Measurements from ENCODE around the gene OR2AT4.
A peak's percentile ranks its signal among the peaks of the same experiment; 100 is the strongest.
"Not testable (repeated sequence)": the region's sequence is repeated elsewhere in the genome, so short reads cannot be mapped to it uniquely, and the experiment has no call there.

The OR2AT4 gene

DNA sequence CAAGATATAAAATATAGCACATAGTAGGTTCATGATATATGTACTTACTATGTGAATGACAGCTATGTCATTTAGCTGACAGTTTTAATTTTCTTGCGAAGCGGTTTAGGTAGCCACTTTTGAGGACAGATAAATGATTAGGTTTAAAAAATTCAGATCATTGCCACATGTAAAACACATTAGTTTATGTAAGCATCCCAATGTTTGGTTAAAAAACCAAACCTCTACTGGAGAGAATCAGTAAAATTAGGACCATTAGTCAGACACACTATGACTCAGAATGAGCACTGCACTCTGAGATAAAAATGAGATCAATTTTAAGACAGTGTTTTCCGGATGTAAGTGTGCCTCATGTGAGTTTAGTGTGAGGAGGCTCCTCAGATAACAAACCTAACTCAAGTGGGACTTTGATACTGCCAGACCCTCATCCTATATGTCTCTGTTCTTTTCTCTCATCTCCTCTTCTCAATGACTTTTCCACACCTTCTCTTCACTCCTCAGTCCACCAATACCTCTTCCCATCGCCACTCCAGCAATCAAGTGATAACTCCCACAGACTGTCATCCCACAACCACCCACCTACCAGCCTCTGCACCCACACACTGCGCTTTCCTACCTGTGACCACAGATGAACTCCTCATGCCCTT lies 6.8 kb upstream of the OR2AT4 start:
- peak; percentile 78 for DNase-seq (ENCODE audit: low read depth)

DNA sequence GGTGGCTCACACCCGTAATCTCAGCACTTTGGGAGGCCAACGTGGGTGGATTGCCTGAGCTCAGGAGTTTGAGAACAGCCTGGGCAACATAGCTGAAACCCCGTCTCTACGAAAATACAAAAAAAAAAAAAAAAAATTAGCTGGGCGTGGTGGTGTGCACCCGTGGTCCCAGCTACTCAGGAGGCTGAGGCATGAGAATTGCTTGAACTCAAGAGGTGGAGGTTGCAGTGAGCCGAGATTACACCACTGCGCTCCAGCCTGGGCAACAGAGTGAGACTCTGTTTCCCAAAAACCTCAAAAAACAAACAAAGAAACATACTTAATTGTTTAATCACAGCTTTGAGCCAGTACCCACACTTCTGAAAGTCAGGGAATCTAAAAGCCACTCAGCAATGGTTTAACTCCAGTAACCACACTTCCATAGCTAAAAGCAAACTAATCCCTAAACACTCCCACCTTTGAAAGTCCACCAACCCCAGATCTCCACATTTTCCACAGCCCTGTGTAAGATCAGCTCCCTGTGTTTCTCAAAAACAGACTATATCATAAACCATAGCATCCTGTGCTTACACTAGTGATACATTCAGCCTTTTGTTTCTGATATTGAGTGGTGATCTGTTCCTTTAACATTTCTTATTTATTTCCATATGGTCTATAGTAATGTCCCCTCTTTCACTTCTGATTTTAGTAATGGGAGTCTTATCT lies 4.9 kb upstream of the OR2AT4 start:
- DNase-seq (ENCODE audit: low read depth), result no peak

DNA sequence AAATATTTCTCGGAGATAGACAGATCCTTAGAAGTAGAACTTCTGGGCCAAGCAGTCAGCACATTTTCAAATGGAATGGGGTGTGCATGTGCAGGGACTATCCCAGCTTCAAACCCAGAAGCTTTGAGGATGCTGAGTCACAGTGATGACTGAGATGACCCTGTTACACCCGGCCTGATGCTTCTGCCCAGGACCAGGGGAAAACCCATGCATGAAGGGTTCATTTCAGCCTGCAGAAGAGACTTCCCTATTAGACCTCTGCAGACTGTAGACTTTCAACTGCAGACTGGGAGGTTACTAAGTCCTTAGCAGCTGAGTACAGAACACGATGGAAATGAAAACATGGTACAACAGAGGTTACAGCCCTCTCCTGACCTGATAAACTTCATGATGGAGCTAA lies 3.6 kb upstream of the OR2AT4 start:
- peak; percentile 75 for DNase-seq (ENCODE audit: low read depth)

DNA sequence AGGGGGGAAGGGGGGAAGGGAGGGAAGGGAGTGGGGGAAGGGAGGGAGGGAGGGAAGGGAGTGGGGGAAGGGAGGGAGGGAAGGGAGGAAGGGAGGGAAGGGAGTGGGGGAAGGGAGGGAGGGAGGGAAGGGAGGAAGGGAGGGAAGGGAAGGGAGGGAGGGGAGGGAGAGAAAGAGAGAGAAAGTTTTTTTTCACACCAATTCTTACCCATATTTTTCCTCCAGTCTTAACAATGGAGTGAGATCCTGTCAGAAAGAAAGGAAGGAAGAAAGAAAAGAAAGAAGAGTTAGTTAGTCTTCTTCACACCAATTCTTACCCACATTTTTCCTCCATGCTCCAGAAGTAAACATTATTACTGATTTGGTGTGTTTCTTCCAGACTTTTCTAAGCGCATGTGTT lies 3.0 kb upstream of the OR2AT4 start:
- no peak for DNase-seq (ENCODE audit: low read depth)

DNA sequence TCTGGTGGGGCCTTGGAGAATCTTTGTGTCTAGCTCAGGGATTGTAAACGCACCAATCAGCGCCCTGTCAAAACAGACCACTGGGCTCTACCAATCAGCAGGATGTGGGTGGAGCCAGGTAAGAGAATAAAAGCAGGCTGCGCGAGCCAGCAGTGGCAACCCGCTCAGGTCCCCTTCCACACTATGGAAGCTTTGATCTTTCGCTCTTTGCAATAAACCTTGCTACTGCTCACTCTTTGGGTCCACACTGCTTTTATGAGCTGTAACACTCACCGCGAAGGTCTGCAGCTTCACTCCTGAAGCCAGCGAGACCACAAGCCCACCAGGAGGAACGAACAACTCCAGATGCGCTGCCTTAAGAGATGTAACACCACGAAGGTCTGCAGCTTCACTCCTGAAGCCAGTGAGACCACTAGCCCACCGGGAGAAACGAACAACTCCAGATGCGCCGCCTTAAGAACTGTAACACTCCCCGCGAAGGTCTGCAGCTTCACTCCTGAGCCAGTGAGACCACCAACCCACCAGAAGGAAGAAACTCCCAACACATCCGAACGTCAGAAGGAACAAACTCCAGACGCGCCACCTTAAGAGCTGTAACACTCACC lies 2.3 kb upstream of the OR2AT4 start:
- not testable (repeated sequence) for DNase-seq (ENCODE audit: low read depth)

DNA sequence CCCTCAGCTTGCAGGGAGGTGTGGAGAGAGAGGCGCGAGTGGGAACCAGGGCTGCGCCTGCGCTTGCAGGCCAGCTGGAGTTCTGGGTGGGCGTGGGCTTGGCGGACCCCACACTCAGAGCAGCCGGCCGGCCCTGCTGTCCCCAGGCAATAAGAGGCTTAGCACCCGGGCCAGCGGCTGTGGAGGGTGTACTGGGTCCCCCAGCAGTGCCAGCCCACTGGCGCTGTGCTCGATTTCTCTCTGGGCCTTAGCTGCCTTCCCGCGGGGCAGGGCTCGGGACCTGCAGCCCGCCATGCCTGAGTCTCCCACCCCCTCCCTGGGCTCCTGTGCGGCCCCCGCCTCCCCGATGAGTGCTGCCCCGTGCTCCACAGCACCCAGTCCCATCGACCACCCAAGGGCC lies 1.5 kb upstream of the OR2AT4 start:
- not testable (repeated sequence) for DNase-seq (ENCODE audit: low read depth)

DNA sequence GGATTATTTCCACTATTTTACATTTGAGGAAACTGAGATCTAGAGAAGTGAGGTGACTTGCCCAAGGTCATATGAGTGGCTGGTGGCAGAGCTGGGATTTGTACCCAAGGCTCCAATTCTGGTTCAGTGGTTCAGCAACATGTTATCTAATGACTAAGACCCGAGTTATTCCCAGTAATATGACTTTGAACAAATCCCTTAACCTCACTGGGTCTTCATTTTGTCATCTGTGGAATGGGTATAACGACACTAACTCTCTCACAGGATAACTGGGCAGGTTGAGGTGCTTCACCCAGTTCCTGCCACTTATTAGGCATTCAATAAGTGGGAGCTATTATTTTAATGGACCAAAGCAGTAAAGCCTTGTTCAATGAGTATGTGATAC lies 489 bp upstream of the OR2AT4 start:
- no peak for DNase-seq (ENCODE audit: low read depth)

DNA sequence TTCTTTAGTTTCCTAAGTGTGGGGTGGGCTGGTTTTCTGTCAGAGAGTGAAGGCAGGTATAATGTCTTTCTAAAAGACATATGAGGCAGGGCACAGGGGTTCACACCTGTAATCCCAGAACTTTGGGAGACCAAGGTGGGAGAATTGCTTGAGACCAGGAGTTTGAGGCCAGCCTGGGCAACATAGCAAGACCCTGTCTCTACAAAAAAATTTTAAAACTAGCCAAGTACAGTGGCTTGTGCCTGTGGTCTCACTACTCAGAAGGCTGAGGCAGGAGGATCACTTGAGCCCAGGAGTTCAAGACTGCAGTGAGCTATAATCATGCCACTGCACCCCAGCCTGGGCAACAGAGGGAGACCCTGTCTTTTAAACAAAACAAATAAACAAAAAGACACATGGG lies 2.3 kb downstream of the OR2AT4 start:
- DNase-seq (ENCODE audit: low read depth), result not testable (repeated sequence)

DNA sequence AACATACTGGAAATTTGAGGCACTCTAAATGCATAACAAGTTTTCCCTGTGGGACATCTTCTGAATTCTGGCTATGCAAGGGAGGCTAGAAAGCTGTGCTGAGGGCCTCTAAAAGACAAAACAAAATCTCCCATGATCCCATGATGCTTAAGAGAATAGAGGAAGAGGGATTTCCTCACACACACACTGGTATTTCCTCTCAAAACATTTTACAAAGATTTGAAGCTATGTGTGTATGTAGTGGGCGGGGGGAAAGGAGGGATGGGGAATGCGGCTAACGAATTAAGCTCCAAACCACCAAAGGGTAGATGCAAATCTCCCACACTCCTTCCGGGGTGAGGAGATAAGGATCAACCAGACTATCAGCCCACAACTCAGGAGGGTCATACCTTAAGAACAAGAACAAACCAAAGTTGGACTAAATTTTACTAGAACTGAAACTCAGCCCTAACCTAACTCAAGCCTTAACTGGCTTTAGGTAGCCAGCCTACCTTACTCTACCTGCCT lies 6.0 kb downstream of the OR2AT4 start:
- no peak for DNase-seq (ENCODE audit: low read depth)

DNA sequence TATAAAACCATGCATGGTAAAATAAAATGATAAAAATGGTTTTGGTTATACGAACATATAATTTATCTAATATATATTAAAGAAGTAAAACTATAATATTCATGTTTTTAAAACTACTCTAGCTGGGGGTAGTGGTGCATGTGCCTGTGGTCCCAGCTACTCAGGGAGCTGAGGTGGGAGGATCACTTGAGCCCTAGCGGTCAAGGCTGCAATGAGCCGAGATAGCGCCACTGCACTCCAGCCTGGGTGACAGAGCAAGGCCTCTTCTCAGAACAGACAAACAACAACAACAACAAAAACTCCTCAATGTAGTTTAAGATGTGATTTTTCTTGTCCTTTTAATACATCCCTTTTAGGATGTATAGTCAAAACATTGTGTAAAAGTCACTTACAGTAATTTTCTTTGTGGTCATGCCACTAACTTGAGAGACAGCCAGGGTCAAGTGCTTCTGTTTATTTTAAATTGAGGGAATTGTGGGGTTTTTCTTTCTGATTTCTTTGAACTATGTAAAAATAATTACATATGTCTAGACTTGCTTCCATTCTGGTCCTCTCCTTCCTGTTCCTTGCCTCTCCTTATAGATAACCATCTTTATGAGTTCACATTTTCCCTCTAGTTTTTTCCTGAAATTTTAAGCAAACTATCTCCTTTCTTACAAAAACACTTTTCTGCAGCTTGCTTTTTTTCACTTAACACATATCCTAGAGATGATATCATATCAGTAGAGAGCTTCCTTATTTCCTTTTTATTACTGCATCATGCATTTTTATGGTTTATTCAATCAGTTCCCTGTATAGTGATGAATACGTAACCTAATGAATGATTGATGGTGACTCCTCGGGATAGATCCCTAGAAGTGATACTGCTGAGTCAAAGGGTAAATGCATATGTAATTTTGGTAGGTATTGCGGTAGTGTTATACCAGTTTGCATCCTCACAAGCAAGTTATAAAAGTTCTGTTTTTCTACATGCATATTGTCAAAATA lies 9.1 kb downstream of the OR2AT4 start:
- DNase-seq (ENCODE audit: low read depth), result peak; percentile 18

DNA sequence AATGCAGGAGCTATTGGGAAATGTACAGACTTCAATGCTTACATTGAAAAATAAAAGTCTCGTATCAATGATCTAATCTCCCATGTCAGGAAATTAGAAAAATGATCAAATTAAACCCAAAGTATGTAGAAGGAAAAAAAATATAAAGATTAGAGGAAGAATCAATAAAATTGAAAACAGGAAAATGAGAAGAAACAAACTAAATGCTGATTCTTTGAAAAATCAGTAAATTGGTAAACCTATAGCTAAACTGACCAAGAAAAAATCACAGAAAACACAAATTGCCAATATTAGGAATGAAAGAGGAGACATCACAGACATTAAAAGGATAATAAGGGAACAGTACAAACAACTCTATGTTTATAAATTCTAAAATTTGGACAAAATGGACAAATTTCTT lies 11.8 kb downstream of the OR2AT4 start:
- no peak for DNase-seq (ENCODE audit: low read depth)

DNA sequence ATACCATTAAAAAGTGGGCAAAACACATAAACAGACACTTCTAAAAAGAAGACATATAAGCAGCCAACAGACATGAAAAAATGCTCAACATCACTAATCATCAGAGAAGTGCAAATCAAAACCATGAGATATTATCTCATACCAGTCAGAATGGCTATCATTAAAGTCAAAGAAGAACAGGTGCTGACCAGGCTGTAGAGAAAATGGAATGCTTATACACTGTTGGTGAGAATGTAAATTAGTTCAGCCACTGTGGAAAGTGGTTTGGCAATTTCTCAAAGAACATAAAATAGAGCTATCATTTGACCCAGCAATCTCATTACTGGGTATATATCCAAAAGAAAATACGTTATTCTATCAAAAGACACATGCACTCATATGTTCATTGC lies 13.5 kb downstream of the OR2AT4 start:
- no peak for DNase-seq (ENCODE audit: low read depth)

DNA sequence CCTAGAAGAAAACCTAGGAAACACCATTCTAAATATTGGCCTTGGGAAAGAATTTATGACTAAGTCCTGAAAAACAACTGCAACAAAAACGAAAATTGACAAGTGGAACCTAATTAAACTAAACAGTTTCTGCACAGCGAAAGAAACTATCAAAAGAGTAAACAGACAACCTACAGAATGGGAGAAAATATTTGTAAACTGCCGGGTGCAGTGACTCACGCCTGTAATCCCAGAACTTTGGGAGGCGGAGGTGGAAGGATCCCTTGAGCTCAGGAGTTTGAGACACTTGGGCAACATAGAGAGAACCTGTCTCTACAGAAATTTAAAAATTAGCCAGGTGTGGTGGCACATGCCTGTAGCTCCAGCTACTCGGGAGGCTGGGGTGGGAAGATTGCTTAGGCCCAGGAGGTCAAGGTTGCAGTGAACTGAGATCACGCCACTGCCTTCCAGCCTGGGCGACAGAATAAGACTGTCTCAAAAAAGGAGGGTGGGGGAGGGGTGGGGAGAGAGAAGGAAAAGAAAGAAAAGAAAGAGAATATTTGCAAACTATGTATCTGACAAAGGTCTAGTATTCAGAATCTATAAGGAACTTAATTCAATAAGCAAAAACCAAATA lies 14.0 kb downstream of the OR2AT4 start:
- DNase-seq (ENCODE audit: low read depth), result no peak

DNA sequence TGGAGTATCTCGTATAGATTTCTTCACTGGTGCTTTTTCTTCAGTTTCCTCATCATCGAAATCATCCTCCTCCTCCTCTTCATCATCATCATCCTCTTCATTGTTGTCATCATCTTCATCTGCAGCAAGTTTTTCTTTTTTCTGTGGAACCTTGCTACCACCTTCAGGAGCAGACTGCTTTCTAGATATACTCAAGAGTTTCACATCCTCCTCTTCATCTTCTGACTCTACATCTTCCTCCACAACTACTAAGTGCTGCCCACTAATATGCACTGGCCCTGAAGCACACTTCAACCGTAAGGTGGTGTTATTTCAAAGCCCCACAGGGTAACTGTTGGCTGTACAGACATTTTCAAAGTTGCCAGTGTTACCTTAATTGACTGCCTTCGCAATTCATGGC lies 17.1 kb downstream of the OR2AT4 start:
- no peak for DNase-seq (ENCODE audit: low read depth)

DNA sequence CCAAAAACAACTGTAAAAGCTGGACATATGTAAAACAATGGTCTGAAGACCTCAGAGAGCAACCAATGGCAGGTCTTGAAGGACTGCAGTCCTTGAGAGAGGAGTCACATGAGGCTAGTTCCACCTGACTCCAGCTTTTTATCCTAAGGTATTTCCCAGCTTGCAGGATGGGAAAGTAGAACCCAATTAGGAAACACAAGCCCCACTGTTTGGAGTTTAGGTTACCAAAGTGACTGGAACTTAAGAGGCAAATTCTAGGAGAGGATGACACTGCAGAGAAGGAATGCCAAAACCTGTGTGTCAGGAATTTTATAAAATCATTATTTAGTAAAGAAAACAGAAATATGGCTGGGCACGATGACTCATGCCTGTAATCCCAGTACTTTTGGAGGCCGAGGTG lies 18.4 kb downstream of the OR2AT4 start:
- peak; percentile 48 for DNase-seq (ENCODE audit: low read depth)

DNA sequence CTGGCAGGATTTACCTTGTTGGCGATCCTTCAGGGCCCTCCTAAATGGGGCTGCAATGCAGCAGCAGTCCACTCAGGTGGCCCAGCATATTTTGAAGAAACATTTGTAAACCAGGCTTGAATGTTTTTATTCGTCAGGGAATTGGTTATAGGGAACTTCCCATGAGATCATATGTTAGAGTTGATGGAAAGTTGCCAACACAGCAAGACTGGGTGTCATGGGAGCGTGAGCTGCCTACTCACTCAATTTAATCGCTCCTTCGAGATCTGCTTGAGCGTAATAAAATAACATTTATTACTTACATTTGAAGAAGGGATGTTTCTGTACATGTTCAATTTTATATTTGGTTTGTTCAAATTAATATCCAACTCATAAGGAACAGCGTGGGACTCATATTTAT lies 19.4 kb downstream of the OR2AT4 start:
- no peak for DNase-seq (ENCODE audit: low read depth)

DNA sequence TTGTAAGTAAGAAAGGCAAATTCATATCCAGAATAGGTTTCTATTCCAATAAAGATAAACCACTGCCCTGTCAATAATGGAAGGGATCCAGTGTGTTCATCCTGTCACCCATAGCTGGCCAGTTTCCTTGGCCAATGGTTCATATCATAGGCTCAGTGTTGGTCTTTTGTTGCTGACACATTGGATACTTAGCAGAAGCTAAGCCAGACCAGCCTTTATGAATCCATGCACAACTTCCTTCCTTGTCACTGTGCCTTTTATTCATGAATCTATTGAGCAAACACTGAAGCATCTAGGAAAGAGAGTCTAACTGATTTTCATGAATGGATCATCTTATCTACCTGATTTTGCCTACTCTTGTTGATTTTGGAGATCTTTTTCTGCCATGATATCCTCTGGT lies 20.0 kb downstream of the OR2AT4 start:
- DNase-seq (ENCODE audit: low read depth), result no peak

DNA sequence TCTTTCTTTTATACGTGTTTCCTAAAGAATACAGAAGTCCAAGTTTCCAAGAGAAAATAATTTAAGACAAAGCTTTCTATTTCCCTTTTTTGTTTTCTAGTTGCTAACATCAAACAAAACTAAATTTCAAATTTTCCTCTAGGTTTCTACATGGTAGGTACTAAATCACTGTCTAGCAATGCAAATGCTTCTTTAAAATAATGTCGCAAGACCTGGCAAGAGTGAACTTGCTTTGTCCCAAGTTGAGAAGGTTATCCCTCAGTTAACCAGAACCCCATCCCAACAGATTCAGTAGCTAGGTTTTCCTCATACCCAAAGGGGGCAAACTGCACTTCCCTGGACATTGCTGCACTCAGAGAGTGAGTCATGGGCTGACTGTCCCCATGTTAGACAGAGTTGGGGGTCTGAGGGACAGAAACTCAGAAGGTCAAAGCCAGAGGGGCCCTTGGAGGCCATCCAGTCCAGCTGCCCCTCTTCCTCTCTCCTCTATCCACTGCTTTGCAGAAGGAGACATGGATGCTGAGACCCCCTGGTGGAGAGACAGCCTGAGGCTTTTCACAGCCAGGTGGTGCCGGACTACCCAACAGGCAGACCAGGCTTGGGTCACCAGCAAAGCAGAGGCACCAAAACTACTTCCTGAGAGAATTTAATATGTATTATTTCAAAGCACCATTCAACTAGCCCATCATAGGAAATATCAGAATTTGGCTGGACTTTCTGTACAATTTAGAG lies 23.1 kb downstream of the OR2AT4 start:
- DNase-seq (ENCODE audit: low read depth), result no peak

DNA sequence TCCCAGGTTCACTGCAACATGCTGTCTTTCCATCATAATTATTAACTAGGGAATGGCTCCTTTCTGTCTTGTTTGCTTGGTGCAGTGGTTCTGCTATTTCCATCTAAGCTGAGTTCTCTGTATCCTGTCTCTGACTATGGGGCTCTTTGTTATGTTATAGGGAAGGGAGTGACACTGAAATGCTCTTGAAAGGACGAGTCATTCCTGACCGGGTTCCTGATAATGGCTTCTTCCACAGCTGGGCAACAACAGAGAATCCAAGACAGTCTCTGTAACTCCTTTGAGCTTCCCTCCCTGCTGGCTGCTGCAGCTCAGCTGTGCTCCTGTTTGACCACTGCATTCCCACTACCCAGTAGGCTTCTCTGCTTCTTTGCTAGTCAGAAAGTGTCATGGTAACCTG lies 24.1 kb downstream of the OR2AT4 start:
- no peak for DNase-seq (ENCODE audit: low read depth)

DNA sequence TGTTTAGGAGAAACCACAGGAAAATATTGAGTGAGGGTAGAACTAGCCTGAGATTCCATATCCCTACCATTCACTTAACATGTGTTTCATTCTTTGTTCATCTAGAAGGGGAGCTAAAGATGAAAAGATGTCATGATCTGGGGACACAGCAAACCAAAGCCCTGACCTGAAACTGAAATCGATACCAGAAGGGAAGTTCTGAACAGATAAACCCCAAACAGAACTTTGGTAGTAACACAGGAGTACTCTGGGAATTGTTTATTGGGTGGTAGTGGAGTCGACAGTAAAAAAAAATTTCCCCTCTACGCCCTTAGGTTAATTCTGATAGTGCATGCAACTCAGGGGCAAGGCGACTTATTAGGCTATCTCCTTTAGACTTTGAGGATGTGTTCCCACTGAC lies 27.2 kb downstream of the OR2AT4 start:
- DNase-seq (ENCODE audit: low read depth), result no peak

DNA sequence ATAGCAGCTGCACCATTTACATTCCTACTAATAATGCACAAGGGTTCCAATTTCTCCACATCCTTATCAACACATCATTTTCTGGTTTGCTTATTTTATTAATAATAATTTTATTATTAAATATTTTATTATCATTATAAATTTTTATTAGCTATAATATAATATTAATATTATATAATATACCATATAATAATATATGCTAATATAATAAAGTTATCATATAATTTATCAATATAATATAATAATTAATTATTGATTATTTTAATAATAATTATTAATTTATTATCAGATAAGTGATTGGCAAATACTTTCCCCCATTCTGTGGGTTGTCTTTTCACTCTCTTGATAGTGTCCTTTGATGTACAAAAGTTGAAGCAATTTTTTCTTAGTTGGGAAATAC lies 27.7 kb downstream of the OR2AT4 start:
- no peak for DNase-seq (ENCODE audit: low read depth)
